SKM-1 treated with dmso at 0.1 percent for 144 hours (cell line): ENCODE results near the gene PRDM10.
"Not testable (repeated sequence)": the region's sequence is repeated elsewhere in the genome, so short reads cannot be mapped to it uniquely, and the experiment has no call there.

ENCODE experiments used
- DNase-seq: peaks from one replicate; lab custom pipeline; 2025; ENCODE audit not compliant: unreplicated experiment; lab: John Stamatoyannopoulos, UW

The PRDM10 gene, protein sequence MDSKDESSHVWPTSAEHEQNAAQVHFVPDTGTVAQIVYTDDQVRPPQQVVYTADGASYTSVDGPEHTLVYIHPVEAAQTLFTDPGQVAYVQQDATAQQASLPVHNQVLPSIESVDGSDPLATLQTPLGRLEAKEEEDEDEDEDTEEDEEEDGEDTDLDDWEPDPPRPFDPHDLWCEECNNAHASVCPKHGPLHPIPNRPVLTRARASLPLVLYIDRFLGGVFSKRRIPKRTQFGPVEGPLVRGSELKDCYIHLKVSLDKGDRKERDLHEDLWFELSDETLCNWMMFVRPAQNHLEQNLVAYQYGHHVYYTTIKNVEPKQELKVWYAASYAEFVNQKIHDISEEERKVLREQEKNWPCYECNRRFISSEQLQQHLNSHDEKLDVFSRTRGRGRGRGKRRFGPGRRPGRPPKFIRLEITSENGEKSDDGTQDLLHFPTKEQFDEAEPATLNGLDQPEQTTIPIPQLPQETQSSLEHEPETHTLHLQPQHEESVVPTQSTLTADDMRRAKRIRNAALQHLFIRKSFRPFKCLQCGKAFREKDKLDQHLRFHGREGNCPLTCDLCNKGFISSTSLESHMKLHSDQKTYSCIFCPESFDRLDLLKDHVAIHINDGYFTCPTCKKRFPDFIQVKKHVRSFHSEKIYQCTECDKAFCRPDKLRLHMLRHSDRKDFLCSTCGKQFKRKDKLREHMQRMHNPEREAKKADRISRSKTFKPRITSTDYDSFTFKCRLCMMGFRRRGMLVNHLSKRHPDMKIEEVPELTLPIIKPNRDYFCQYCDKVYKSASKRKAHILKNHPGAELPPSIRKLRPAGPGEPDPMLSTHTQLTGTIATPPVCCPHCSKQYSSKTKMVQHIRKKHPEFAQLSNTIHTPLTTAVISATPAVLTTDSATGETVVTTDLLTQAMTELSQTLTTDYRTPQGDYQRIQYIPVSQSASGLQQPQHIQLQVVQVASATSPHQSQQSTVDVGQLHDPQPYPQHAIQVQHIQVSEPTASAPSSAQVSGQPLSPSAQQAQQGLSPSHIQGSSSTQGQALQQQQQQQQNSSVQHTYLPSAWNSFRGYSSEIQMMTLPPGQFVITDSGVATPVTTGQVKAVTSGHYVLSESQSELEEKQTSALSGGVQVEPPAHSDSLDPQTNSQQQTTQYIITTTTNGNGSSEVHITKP

DNA sequence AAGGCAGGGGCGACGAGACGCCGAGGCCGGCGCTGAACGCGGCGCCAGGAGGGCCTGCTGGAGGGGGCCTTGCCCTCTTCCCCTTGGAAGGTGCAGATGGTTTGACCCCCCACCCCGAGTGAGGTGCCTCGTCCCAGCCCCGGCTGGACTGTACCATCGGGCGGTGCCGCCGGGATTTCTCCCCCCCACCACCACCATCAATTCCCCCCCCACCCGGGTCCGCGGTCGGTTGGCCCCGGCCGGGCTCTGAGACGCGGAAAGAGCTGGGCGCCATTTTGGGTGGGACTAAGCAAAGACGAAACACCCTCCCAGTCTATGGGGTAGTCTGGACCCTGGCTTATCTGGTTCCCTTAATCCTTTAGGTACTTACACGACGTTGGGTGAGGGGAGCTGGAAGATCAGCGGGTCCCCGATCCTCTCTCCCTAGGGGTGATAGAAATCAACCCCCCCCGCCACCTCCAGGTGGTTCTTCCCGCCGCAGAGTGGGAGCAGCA lies at the start of gene PRDM10:
PRDM10 (minus strand) TSS at position 484 of the 494 bp plus-strand sequence. CDS start 41,871 bp downstream, outside the sequence.
- DNase-seq = peak; percentile 86

- DNase-seq = peak; percentile 96
Observed at GRCh38 chr11:130051082-130051481, 48.4 kb upstream of the PRDM10 start.

- no peak for DNase-seq
Observed at GRCh38 chr11:130050257-130050656, 47.6 kb upstream of the PRDM10 start.

DNA sequence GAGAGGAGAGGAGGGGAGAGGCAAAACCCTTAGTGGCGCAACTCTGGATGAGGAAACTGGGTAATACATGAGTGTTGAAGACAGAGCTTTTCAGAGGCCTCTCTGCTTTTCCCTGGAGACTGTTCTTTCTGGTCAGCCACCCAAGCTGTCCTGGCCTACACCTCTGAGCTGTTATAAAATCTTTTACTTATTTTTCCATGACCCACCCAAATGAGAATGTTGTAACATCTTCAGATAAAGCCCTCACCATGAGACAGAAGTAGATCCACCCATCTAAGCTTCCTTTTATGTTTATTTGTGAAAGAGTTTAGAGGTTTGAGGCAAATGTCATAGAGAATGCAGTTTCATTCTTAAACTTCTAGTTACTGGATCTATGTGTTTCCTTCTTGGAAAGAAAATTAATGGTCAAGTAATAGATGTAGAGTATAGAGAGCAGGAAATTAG lies 46.7 kb upstream of the PRDM10 start:
- peak; percentile 83 for DNase-seq

GRCh38 chr11:130047141-130047540 lies 44.5 kb upstream of the PRDM10 start:
- no peak for DNase-seq

GRCh38 chr11:130043575-130043974 lies 40.9 kb upstream of the PRDM10 start:
- DNase-seq = peak; percentile 21

DNA sequence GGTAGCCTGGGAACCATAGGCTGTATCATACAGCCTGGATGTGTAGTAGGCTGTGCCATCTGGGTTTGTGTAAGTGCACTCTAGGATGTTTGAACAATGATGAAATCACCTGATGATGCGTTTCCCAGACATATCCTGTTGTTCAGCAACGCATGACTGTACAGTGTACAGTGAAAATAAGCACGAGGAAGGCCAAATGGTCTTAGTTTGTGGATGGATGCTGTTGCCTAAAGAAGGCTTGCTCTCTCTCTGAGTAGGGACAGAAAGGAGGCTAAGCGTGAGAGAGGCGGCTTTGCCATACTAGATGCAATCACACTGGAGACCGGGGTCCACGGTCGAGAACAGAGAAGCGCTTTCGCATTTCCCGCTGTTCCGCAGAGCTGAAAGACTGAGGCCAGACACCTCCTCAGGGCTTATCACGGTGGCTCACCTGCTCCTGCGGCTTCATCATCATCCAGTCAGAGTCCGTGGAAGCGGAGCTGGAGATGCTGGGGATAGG lies 39.5 kb upstream of the PRDM10 start:
- peak; percentile 26 for DNase-seq

- DNase-seq = no peak
Observed at GRCh38 chr11:130040281-130040940, 37.8 kb upstream of the PRDM10 start.

DNA sequence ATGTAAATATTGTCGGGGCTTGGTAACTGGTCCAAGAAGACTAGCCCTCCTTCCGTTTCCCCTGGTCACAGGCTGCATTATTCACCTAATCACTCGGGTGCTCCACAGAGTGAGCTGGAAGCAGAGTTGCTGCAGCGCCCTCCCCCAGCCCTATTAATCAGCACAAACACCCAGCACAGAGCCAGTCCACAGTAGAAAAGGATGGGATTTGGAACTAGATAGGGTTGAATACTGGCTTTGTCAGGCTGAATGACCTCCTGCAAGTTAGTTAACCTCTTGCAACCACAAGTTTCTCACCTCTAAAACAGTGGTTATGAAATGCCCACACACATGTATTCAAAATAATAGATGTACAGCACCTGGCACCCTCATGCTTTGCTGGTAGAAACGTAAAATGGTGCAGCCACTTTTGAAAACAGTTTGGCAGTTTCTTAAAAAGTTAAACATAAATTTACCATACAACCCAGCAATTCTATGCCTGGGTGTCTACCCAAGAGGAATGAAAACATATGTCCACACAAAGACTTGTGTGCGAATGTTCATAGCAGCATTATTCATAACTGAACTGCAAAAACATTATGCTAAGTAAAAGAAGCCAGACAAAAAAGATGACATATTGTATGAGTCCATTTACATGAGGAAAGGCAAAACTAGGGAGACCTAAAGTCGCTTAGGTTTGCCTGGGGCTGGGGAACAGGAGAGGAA lies 35.4 kb upstream of the PRDM10 start:
- no peak for DNase-seq

DNA sequence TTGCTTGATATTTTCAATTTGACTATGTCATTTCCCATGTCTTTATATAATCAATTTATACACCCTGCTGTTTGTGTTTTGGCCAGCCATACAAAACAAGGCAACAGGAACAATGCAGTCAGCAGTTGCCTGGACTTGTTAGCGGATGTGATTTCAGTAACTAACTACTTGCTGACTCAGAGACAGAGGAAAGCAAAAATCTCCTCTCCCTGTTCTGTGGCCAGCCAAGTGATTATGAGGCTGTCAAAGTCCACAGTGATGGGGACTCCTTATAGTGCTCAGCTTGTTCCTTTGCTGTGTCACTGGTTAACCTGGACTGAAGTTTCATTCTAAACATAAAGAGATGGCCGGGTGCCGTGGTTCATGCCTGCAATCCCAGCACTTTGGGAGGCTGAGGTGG lies 34.4 kb upstream of the PRDM10 start:
- no peak for DNase-seq

- no peak for DNase-seq
Observed at GRCh38 chr11:130034236-130034635, 31.6 kb upstream of the PRDM10 start.

DNA sequence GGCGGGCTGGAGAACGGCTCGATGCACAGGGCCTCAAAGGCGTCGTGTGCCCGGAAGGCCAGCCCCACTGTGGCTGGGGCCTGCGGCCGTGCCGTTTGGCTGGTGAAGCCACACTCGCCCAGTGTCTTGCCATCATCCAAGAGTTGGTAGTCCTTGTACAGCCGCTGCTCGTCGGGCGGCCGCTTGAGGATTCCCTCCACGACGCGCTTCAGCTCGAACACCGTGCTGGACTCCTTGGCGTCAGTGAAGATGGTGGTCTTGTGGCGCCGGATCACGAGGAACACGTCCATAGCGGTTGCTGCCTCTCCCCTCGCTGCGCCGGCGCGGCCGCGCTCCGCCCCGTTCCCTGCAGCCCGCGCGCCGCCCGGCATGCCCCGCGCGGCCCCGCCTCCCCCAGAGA lies 30.3 kb upstream of the PRDM10 start:
- no peak for DNase-seq

DNA sequence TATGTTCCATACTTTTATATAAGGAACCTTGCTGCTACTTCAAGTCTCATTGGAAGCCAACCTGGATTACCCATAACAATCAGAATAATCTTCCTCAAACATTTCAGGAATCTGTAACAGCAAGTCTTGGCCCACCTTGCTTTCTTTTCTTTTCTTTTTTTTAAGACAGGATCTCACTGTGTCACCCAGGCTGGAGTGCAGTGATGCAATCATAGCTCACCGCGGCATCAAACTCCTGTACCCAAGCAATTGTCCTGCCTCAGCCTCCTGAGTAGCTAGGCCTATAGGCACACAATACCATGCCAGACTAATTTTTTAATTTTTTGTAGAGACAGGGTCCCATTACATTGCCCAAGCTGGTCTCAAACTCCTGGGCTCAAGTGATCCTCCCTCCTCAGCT lies 29.3 kb upstream of the PRDM10 start:
- DNase-seq = no peak

GRCh38 chr11:130031056-130031455 lies 28.4 kb upstream of the PRDM10 start:
- no peak for DNase-seq

DNA sequence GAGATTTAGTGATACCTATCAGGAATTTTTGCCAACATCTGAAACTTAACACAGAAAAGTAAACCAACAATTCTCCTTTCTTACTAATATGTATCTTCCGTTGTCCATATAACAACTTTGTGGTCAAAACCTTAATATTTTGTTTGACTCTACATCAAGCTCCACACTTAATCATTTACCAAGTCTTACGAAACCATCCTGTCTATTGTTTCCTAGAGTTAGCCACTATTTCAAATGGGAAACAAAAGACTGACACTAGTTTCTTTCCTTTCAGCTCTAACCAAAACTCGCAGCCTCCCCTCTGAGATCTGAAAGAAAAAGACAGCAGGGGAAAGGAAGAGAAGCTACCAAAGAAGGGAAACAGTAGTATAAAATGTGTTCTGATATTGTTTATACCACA lies 26.5 kb upstream of the PRDM10 start:
- no peak for DNase-seq

DNA sequence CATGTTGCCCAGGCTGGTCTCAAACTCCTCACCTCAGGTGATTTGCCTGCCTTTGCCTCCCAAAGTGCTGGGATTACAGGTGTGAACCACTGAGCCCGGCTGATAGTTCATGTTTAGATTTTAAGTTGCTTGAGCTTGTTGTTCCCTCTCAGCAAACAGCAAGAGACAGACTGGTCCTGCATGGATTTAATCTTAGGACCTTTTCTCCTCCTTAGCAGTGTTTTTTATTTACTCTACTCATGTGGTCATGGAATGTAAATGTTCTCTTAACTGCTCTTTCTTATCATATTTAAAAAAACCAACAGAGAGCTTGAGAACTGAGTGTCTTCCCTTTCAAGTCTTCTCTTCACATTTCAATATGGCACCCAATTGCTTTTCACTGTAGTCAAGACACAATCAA lies 22.7 kb upstream of the PRDM10 start:
- DNase-seq = no peak

- DNase-seq = no peak
Observed at GRCh38 chr11:130024361-130024760, 21.7 kb upstream of the PRDM10 start.

- no peak for DNase-seq
Observed at GRCh38 chr11:130023204-130023603, 20.6 kb upstream of the PRDM10 start.

DNA sequence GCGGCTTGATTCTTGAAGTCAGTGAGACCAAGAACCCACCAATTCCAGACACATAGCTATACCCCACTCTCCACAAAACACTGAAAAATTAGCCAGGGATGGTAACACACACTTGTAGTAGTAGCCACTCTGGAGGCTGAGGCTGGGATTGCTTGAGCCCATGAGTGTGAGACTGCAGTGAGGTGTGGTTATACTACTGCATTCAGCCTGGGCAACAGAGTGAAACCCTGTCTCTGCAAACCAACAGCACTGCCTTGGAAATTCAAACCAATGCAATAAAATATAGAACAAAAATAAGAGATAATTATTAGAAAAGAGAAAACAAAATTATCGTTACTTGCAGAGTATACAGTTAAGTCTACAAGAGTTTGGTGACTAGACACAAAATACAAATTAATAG lies 20.2 kb upstream of the PRDM10 start:
- no peak for DNase-seq

DNA sequence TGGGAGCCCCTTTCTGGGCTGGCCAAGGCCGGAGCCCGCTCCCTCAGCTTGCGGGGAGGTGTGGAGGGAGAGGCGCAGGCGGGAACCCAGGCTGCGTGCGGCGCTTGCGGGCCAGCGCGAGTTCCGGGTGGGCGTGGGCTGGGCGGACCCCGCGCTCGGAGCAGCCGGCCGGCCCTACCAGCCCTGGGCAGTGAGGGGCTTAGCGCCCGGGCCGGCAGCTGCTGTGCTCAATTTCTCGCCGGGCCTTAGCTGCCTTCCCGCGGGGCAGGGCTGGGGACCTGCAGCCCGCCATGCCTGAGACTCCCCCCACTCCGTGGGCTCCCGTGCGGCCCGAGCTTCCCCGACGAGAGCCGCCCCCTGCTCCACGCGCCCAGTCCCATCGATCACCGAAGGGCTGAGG lies 19.0 kb upstream of the PRDM10 start:
- not testable (repeated sequence) for DNase-seq
